ENCODE results near the gene ANKRD49.

The ANKRD49 gene

GRCh38 chr11:94544646-94545263, 51.0 kb downstream of the ANKRD49 start:
- no peak for DNase-seq
- Mint-ChIP-seq H3K27ac (peak overlapping the region; percentile 75), H3K4me1 (peaks cover 12 to 36% of the 10 kb centered on the region in 2 donors)

GRCh38 chr11:94545264-94546161, 51.7 kb downstream of the ANKRD49 start:
- H3K4me1 Mint-ChIP-seq, result peaks cover 16 to 41% of the 10 kb centered on the region in 2 donors
- H3K9me3 Mint-ChIP-seq, result no peaks in the 10 kb centered on the region
- H3K27ac Mint-ChIP-seq, result peak overlapping the region; percentile 75
- no peak for DNase-seq
- ATAC-seq (replicated peaks), result no peak
- H3K36me3 Mint-ChIP-seq, result peaks cover 8 to 13% of the 10 kb centered on the region in 2 donors
- peak overlapping the region; percentile 79 to 98 for H3K4me3 Mint-ChIP-seq
- H3K27me3 Mint-ChIP-seq, result no peaks in the 10 kb centered on the region

More at GRCh38 chr11:94544646-94545263, 51.0 kb downstream of the ANKRD49 start:
- Mint-ChIP-seq H3K36me3 (peaks cover 8 to 13% of the 10 kb centered on the region in 2 donors), H3K27me3 (peaks cover 0 to 4% of the 10 kb centered on the region in 2 donors), H3K9me3 (no peaks in the 10 kb centered on the region), H3K4me3 (peak overlapping the region; percentile 79 to 98)
- peak in 1 of 2 donors; percentile 5 for ATAC-seq (replicated peaks)

- Mint-ChIP-seq H3K27me3 (no peaks in the 10 kb centered on the region), H3K36me3 (peaks cover 8 to 13% of the 10 kb centered on the region in 2 donors), H3K4me1 (peaks cover 17 to 43% of the 10 kb centered on the region in 2 donors), H3K9me3 (no peaks in the 10 kb centered on the region), H3K4me3 (peak overlapping the region; percentile 19 to 79), H3K27ac (no peak overlapping the region)
- ATAC-seq (replicated peaks), result no peak
- no peak for DNase-seq
Observed at GRCh38 chr11:94546162-94546470, 52.3 kb downstream of the ANKRD49 start.

GRCh38 chr11:94546886-94547285, 53.1 kb downstream of the ANKRD49 start:
- Mint-ChIP-seq H3K27ac (no peak overlapping the region), H3K27me3 (no peaks in the 10 kb centered on the region), H3K4me3 (peak overlapping the region in 1 of 2 donors; percentile 36), H3K4me1 (peaks cover 17 to 43% of the 10 kb centered on the region in 2 donors), H3K9me3 (no peaks in the 10 kb centered on the region), H3K36me3 (peaks cover 8 to 13% of the 10 kb centered on the region in 2 donors)
- no peak for DNase-seq
- no peak for ATAC-seq (replicated peaks)

GRCh38 chr11:94549146-94549545, 55.4 kb downstream of the ANKRD49 start:
- Mint-ChIP-seq H3K27ac (no peak overlapping the region), H3K9me3 (no peaks in the 10 kb centered on the region)

More at GRCh38 chr11:94549146-94549545, 55.4 kb downstream of the ANKRD49 start:
- Mint-ChIP-seq H3K4me3 (no peak overlapping the region), H3K27me3 (no peaks in the 10 kb centered on the region), H3K36me3 (peaks cover 6 to 9% of the 10 kb centered on the region in 2 donors), H3K4me1 (peaks cover 13 to 36% of the 10 kb centered on the region in 2 donors)
- DNase-seq (no peak), ATAC-seq (replicated peaks) (no peak)

Measured in stimulated activated naive B cell treated with anti-CD40 and anti-IgM and Interleukin-4, amounts not matched to agents 10 μg/mL and 1 μg/mL and 100 μg/mL, for 72 hours (primary cell).